Natural killer cell (primary cell): ENCODE measurements around the gene NXN. TPM values are rescaled to one million over a fixed set of nuclear protein-coding genes. Genes with fewer than 3 reads are reported as not detected.

Experiments
- ATAC-seq, 3 donors: fragments of 150-1000 bp in 2 of 3; fragments of 200-7000 bp in 1 of 3; cut with Tn5 transposase; 1 replicate in 1 of 3; 2 replicates in 2 of 3; pipeline ENCODE4 v1.10.0; 2021; ENCODE audit warnings: mild to moderate bottlenecking in 2 of 3, moderate library complexity in 2 of 3
- DNase-seq, 2 donors: peaks; one replicate each; pipeline versions ENCODE4 v3.0.0 to v3.0.0-alpha.2; 2013 to 2021; ENCODE audit warnings: mixed read lengths in 1 of 2
- H3K27ac ChIP-seq: one replicate; pipeline ENCODE4 v1.5.1; 2013; ENCODE audit warnings: mild to moderate bottlenecking, low read length
- H3K27me3 ChIP-seq: one replicate; pipeline ENCODE4 v1.6.1; 2013; ENCODE audit warnings: low read length; ENCODE audit not compliant: control insufficient read depth, insufficient read depth
- H3K36me3 ChIP-seq: one replicate; pipeline ENCODE4 v1.6.1; 2013; ENCODE audit warnings: low read length; ENCODE audit not compliant: control insufficient read depth, insufficient read depth
- H3K4me1 ChIP-seq: one replicate; pipeline ENCODE4 v1.6.1; 2013; ENCODE audit warnings: low read length; ENCODE audit not compliant: control insufficient read depth, insufficient read depth
- H3K4me3 ChIP-seq: one replicate; pipeline ENCODE4 v1.5.1; 2013; ENCODE audit warnings: low read length
- H3K9me3 ChIP-seq: one replicate; pipeline ENCODE4 v1.6.1; 2013; ENCODE audit warnings: low read length; ENCODE audit not compliant: control insufficient read depth, insufficient read depth
- H3K27ac Mint-ChIP-seq, 2 donors: one replicate each; pipeline ENCODE4 v1.8.0; 2022; ENCODE audit warnings: mild to moderate bottlenecking in 2 of 2, mixed read lengths in 2 of 2, moderate library complexity in 1 of 2
- H3K27me3 Mint-ChIP-seq, 2 donors: one replicate each; pipeline ENCODE4 v1.8.0; 2022; ENCODE audit warnings: low read depth in 2 of 2, mixed read lengths in 2 of 2
- H3K36me3 Mint-ChIP-seq: one replicate; pipeline ENCODE4 v1.8.0; 2022; ENCODE audit warnings: mixed read lengths
- H3K4me1 Mint-ChIP-seq, 2 donors: one replicate each; pipeline ENCODE4 v1.8.0; 2022; ENCODE audit warnings: mixed read lengths in 2 of 2
- H3K4me3 Mint-ChIP-seq: one replicate; pipeline ENCODE4 v1.8.0; 2022; ENCODE audit warnings: mild to moderate bottlenecking, moderate library complexity, mixed read lengths
- H3K9me3 Mint-ChIP-seq, 2 donors: one replicate each; pipeline ENCODE4 v1.8.0; 2022; ENCODE audit warnings: mixed read lengths in 2 of 2
- WGBS: methylation state at CpG from one replicate; pipeline ENCODE4 v1.1.7; 2013; ENCODE audit warnings: missing lambda C conversion rate; ENCODE audit not compliant: insufficient coverage; 5-methylcytosine and 5-hydroxymethylcytosine counted together
- intact Hi-C: fragments of 100-400 bp; cut with micrococcal nuclease; formaldehyde crosslinking; loops from one replicate; pipeline ENCODE4 v1.14.2; 2022
- total RNA-seq, 4 donors: library from RNA; stranded (reverse); fragments of 120-200 nt in 1 of 4; gene quantifications; one replicate each; pipeline versions ENCODE4 v1.2.3 to v1.2.4, GENCODE V29; 2013 to 2022
- TF ChIP-seq, protein P1 (sequence below): fragments of 200-600 bp; IDR thresholded peaks from one replicate; pipeline ENCODE4 v1.8.0; 2022; ENCODE audit warnings: antibody characterized with exemption

Gene NXN
- total RNA-seq, 3 donors from 2014 or later (not counting 1 experiment from before 2014, with no cell fraction given) = 0.14 to 0.55 TPM; not detected in 1

DNA sequence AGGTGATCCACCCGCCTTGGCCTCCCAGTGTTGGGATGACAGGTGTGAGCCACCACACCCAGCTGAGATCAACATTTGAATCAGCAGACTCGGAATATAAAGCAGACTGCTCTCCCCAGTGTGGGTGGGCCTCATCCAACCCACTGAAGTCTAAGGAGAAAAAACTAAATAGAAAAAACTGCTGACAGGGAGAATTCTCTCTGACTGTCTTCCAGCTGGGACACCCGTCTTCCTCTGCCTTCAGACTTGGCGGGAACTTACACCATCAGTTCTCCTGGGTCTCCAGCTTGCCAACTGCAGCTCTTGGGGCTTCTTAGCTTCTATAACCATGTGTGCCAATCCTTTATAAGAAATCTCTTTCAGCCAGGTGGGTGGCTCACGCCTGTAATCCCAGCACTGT is 106.7 kb downstream of the NXN start:
- intact Hi-C loops = no loop called here
- ATAC-seq (no peak), DNase-seq (no peak)
- Mint-ChIP-seq H3K27me3 (peaks cover 17 to 18% of the 10 kb centered on the region in 2 donors), H3K4me3 (no peak overlapping the region), H3K9me3 (no peaks in the 10 kb centered on the region), H3K27ac (no peak overlapping the region), H3K36me3 (no peaks in the 10 kb centered on the region), H3K4me1 (no peaks in the 10 kb centered on the region)
- no peaks in the 10 kb centered on the region for H3K9me3 ChIP-seq
- H3K27ac ChIP-seq = no peak overlapping the region
- no peaks in the 10 kb centered on the region for H3K36me3 ChIP-seq
- no peaks in the 10 kb centered on the region for H3K4me1 ChIP-seq
- TF ChIP-seq, protein P1, sequence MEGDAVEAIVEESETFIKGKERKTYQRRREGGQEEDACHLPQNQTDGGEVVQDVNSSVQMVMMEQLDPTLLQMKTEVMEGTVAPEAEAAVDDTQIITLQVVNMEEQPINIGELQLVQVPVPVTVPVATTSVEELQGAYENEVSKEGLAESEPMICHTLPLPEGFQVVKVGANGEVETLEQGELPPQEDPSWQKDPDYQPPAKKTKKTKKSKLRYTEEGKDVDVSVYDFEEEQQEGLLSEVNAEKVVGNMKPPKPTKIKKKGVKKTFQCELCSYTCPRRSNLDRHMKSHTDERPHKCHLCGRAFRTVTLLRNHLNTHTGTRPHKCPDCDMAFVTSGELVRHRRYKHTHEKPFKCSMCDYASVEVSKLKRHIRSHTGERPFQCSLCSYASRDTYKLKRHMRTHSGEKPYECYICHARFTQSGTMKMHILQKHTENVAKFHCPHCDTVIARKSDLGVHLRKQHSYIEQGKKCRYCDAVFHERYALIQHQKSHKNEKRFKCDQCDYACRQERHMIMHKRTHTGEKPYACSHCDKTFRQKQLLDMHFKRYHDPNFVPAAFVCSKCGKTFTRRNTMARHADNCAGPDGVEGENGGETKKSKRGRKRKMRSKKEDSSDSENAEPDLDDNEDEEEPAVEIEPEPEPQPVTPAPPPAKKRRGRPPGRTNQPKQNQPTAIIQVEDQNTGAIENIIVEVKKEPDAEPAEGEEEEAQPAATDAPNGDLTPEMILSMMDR = no peak
- H3K27me3 ChIP-seq = no peaks in the 10 kb centered on the region
- WGBS = 82% methylated on average over 5 of the region's 5 CpGs
- H3K4me3 ChIP-seq = no peak overlapping the region

DNA sequence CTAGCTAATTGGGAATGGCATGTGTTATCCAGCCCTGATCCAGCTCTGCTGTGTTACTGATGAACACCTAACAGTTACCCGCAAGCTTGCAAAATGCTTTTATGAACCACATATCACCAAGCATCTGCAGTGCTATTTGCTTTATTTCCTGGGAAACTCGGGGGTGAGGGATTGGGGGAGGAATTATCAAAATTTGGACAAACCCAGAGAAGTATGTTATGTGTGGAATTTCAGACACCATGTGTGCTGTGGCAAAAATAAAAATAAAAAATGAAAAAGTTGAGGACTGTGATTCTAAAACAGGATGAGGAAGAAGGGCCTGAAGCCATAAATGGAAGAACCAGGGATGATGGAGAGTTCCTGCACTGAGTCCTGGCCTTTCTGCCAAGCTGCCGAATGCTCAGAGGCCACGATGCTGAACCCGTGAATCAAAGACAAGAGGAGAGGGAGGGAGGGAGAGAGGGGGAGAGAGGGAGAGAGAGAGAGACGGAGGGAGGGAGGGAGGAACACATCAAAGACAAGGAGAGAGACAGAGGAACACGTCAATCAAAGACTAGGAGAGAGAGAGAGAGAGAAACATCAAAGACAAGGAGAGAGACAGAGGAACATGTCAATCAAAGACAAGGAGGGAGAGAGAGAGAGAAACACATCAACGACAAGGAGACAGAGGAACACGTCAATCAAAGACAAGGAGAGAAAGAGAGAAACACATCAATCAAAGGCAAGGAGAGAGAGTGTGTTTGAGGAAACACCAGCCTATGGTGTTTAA is 107.6 kb downstream of the NXN start:
- TF ChIP-seq, protein P1 = no peak
- Mint-ChIP-seq H3K27me3 (peaks cover 12 to 17% of the 10 kb centered on the region in 2 donors), H3K9me3 (no peaks in the 10 kb centered on the region), H3K4me3 (no peak overlapping the region), H3K27ac (no peak overlapping the region), H3K4me1 (no peaks in the 10 kb centered on the region), H3K36me3 (no peaks in the 10 kb centered on the region)
- 65% methylated on average over 9 of the region's 9 CpGs for WGBS
- Histone ChIP-seq H3K27ac (no peak overlapping the region), H3K4me1 (no peaks in the 10 kb centered on the region), H3K4me3 (no peak overlapping the region), H3K36me3 (no peaks in the 10 kb centered on the region), H3K9me3 (no peaks in the 10 kb centered on the region), H3K27me3 (no peaks in the 10 kb centered on the region)
- no peak for ATAC-seq
- peak in 1 of 2 donors; percentile 17 for DNase-seq
- intact Hi-C loops = no loop called here

DNA sequence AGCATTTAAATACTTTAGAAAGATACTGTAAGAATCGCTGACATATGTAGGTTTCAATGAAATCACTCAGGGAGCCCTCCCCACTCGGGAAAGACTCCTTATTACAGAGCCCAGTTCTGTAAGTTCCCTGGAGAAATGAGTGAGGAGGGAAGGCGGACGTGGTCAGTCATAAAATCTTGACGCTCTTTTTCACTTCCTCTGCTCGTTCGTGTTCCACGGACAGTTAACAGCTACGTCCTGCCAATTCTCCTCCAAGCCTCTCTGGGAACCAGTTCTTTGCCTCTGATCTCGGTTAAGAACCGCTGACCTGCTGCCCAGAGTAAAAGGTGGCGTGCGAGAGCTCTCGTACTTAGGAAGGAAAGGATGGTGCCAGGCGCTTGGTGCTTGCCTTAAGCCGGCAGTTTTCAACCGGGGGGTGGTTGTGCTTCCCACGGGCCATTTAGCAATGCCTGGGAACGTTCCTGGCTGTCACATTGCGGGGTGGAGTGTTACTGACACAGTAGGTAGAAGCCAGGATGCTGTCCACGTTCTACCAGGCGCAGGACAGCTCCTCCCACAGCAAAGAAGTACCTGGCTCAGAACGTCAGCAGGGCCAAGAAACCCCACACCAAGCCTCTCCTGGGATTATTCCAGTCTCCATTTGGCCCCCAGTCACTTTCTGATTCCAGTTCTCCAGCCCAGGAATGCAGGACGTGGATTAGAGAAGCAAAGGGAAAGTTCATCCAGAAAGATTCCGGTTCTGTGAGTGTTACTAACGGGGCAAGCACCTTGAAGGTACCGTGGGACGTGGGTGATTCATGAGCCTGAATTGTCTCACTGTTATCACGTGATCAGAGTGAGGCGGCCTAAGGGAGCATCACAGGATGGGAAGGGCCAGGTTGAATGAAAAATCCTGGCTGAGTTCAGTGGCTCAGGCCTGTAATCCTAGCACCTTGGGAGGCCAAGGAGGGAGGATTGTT is 109.7 kb downstream of the NXN start:
- Histone ChIP-seq H3K4me3 (no peak overlapping the region), H3K27ac (no peak overlapping the region), H3K36me3 (no peaks in the 10 kb centered on the region), H3K4me1 (no peaks in the 10 kb centered on the region), H3K9me3 (no peaks in the 10 kb centered on the region), H3K27me3 (no peaks in the 10 kb centered on the region)
- Mint-ChIP-seq H3K9me3 (no peaks in the 10 kb centered on the region), H3K27me3 (peaks cover 15 to 23% of the 10 kb centered on the region in 2 donors), H3K4me3 (no peak overlapping the region), H3K4me1 (no peaks in the 10 kb centered on the region), H3K36me3 (no peaks in the 10 kb centered on the region), H3K27ac (no peak overlapping the region)
- peak in 1 of 3 donors; percentile 17 for ATAC-seq
- DNase-seq = no peak
- TF ChIP-seq, protein P1 = no peak
- WGBS = 65% methylated on average over 30 of the region's 30 CpGs
- intact Hi-C loops = no loop called here
